Activated naive CD4-positive, alpha-beta T cell treated with anti-CD3 and anti-CD28 coated beads, Interleukin-2, amount 50 U/mL, for 24 hours (primary cell): ENCODE data around the gene FSCN2.

Experiments
- H3K27ac Mint-ChIP-seq: one replicate; pipeline ENCODE4 v1.8.0; 2021; ENCODE audit warnings: mild to moderate bottlenecking, mixed read lengths
- H3K27me3 Mint-ChIP-seq: one replicate; pipeline ENCODE4 v1.8.0; 2021; ENCODE audit warnings: mixed read lengths
- H3K36me3 Mint-ChIP-seq: one replicate; pipeline ENCODE4 v1.8.0; 2021; ENCODE audit warnings: mixed read lengths
- H3K4me1 Mint-ChIP-seq: one replicate; pipeline ENCODE4 v1.8.0; 2021; ENCODE audit warnings: mixed read lengths
- H3K4me3 Mint-ChIP-seq: one replicate; pipeline ENCODE4 v1.8.0; 2021; ENCODE audit warnings: mild to moderate bottlenecking, mixed read lengths
- H3K9me3 Mint-ChIP-seq: one replicate; pipeline ENCODE4 v1.8.0; 2021; ENCODE audit warnings: mixed read lengths

The FSCN2 gene

DNA sequence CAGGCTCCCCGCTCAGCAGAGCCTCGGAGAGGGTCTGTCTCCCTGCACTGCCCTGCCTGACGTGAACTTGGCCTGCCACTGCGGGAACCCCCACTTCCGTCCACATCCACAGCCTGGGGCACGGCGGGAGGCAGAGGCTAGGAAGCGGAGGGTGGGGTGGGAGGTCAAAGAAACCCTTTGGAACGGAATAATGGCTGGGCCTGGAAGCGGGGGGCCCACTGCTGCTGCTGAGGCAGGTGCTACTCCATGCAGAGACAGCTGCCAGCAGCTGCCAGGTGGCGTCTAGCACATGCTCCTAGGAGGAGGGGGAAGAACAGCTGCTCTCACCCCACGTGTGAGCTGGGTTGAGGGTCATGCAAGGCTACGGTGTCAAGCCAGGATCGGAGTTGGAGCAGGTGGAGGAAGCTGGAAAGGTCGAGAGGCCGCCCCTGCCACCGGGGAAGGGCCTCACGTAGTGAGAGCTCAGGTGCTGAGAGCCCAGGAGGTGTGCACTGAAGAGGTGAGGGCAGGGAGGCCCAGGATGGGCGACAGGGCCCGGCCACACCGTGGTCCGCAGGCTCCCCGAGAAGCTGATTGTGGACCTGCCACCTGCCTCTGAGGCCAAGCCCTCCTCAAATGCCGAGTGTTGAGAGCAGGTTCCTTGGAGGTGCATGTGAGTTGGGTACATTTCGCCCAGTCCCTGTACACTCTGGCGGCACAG lies 9.8 kb downstream of the FSCN2 start:
- Mint-ChIP-seq H3K36me3 (no peaks in the 10 kb centered on the region), H3K27me3 (peaks cover 2% of the 10 kb centered on the region), H3K27ac (peak overlapping the region; percentile 53), H3K4me3 (no peak overlapping the region), H3K4me1 (no peaks in the 10 kb centered on the region), H3K9me3 (no peaks in the 10 kb centered on the region)

DNA sequence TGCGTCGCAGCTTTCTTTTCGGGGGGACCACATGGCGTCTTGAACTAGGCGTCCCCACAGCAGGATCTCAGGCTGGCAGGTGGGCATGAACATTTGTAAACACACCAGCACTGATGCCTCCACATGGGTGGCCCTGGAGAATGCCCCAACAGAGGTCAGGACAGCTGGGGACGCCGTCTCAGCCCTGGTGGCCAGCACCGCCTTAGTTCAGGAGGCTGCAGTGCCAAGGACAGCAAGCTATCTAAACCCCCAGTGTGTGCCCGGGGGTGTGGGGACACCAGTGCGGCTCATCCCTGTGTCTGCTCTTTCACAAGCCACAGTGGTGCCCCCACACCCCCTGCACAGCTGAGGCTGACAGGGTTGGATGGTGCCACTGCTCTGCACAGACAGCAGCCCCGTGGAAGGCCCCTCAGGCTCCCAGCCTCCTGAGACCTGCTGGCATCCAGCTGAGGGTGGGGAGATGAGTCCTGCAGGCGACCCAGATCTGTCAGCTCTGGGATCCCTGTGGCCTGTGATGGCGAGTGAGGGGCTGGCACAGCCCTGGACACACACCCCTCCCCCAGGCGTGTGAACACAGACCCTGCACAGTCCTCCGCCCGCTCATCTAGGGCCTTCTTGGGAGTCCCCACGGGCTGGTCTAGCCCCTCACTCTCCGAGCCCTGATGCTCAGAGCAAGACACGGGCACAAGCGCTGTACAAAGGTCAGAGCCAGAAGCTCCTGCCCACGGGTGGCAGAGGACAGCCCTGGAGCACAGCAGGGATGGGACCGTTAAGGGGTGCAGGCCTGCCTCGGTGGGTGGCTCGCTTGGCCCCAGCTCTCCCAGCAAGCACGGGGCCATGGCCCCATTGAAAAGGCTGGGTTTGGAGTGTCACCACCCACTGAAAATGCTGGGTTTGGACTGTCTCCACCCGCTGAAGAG lies 10.7 kb downstream of the FSCN2 start:
- no peak overlapping the region for H3K27ac Mint-ChIP-seq
- H3K4me3 Mint-ChIP-seq = no peak overlapping the region
- no peaks in the 10 kb centered on the region for H3K4me1 Mint-ChIP-seq
- H3K27me3 Mint-ChIP-seq = peaks cover 1% of the 10 kb centered on the region
- H3K36me3 Mint-ChIP-seq = no peaks in the 10 kb centered on the region
- H3K9me3 Mint-ChIP-seq = no peaks in the 10 kb centered on the region

DNA sequence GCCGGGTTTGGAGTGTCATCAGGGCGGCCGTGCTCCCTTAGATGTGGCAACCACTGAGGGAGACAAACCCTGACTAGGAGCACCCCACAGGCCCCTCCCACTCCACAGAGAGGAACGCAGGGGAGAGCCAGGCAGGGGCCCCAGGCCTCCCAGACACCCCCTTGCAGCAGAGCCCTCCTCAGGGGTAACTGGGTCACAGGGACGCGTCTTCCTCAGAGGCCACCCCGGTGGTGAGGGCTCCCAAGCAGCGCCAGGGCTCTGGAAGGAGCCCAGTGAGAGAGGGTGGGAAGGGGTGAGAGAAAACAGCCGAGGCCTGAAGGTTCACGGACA lies 11.4 kb downstream of the FSCN2 start:
- Mint-ChIP-seq H3K36me3 (no peaks in the 10 kb centered on the region), H3K4me3 (no peak overlapping the region), H3K27ac (no peak overlapping the region), H3K4me1 (no peaks in the 10 kb centered on the region), H3K27me3 (peaks cover 1% of the 10 kb centered on the region), H3K9me3 (no peaks in the 10 kb centered on the region)

DNA sequence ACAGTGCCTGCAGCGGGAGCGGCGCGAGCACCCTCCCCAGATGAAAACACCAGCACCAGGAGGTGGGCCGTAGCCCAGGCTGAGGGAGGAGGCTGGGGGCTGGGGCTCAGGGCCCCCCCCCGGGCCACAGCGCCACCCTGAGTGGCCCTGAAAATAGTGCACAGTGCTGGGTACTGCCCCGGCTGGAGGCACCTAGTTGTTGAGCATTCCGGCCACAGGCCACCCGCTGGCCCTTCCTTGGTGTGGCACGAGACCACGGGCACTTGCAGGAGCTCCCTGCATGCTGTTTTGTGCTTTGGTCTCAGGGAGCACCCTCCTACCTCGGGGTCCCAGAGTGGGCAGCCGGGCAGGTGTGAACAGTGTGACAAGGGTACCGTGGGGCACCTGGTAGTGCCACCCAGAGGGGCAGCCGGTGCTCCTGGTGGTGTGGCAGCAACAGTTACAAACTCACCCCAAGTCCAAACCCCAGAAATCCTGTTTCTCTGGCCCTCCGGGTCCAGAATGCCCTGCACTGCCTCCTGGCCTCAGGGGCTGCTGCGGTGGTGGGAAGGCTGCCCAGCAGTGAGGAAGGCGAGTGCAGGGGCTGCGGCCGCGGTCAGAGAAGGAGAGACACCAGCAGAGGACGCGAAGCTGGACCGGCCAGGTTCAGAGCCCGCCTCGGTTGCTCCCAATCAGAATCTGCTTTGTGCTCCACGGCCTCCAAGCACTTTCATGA lies 11.9 kb downstream of the FSCN2 start:
- no peaks in the 10 kb centered on the region for H3K36me3 Mint-ChIP-seq
- peaks cover 1% of the 10 kb centered on the region for H3K27me3 Mint-ChIP-seq
- no peaks in the 10 kb centered on the region for H3K9me3 Mint-ChIP-seq
- no peak overlapping the region for H3K4me3 Mint-ChIP-seq
- H3K4me1 Mint-ChIP-seq = no peaks in the 10 kb centered on the region
- H3K27ac Mint-ChIP-seq = no peak overlapping the region

DNA sequence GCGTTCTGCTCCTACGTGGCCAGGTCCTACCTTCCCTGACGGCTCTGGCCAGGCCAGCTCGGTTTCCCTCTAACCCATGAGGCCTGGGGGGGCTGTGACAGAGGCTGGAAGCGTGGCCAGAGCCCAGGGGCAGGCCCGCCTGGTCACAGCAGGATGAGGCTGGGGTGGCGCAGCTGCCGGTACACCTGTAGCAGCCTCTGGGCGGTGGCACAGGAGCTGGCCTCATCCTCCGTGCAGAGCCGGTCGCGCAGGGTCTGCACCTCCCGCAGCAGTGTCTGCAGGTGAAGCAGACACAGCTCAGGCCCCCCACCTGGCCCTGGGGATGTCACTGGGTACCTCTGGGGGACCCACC lies 12.5 kb downstream of the FSCN2 start:
- Mint-ChIP-seq H3K36me3 (no peaks in the 10 kb centered on the region), H3K27me3 (peaks cover 1% of the 10 kb centered on the region), H3K27ac (no peak overlapping the region), H3K4me3 (no peak overlapping the region), H3K4me1 (no peaks in the 10 kb centered on the region), H3K9me3 (no peaks in the 10 kb centered on the region)

DNA sequence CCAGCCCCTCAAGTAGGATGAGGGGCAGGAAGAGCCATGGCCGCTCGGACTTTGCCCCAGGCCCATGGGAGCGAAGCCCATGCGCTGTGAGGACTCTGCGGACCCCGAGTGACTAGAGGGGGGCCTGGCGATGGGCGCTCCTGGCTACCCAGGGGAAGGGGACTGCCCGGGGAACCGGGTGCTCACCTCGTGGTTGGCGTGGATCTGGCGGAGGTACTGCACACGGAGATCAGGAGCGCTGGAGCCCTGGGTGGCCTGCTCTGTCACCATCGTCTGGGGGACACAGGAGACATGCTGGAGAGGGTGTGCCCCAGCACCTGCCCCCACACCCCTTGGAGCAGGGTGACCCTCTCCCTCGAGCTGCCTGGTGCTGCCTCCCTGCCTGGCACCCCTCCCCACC lies 12.9 kb downstream of the FSCN2 start:
- Mint-ChIP-seq H3K27ac (no peak overlapping the region), H3K9me3 (no peaks in the 10 kb centered on the region), H3K4me3 (no peak overlapping the region), H3K4me1 (no peaks in the 10 kb centered on the region), H3K27me3 (no peaks in the 10 kb centered on the region), H3K36me3 (peaks cover 1% of the 10 kb centered on the region)

DNA sequence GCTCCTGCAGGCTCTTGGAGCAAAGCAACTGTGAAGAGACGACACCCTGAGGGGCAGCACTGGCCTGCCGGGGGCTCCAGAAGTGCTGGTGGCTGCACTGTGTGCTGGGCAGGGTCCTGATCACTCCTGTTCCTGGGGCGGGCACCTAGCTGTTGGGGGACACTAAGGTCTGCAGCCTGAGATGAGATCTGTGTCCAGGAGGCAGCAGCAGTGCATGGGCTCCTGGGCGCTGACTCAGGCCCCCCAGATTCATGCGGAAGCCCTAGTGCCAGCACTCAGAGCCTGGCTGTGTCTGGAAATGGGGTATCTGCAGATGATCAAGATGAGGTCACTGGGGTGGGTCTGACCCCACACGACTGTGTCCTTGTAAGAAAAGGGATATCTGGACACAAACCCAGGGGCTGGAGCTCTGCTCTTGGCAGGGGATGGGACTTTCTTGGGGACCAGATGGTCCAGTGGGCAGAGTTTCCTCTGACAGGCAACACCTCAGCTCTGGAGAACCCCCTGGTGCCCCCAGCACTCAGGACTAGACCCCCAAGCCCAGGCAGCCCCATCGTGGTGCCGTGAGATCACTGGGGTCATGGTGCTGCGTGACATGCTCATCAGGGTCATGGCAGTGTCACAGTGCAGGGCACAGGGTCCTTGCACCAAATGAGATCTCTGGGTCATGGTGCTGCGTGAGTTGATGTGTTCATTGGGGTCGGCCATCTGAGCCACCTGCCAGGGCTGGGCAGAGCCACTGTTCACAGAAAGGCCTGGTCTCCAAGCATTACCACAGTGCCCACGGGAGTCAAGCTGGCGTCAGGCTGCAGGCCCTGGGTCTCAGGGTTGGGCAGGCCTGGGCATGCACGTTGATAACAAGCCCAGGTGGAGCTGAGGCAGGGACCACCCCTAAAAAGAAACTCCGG lies 14.5 kb downstream of the FSCN2 start:
- Mint-ChIP-seq H3K27me3 (no peaks in the 10 kb centered on the region), H3K27ac (no peak overlapping the region), H3K9me3 (no peaks in the 10 kb centered on the region), H3K36me3 (peaks cover 5% of the 10 kb centered on the region), H3K4me3 (no peak overlapping the region), H3K4me1 (no peaks in the 10 kb centered on the region)

DNA sequence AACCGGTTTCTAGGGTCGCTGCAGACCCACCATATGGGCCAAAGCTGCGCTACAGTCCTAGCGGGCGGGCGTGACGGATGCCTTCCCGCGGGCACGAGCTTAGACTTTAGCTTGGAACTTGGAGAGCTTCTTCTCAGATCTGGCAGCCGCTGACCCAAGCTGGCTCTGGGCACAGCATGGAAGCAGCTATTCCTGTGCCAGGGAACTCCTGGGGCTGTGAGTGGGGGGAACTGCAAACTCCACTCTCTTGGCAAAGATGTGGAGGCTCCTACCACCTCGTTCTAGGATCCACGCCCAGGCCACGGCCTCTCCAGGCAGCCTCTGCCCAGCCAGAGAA lies 15.1 kb downstream of the FSCN2 start:
- no peaks in the 10 kb centered on the region for H3K9me3 Mint-ChIP-seq
- H3K27ac Mint-ChIP-seq = no peak overlapping the region
- peaks cover 5% of the 10 kb centered on the region for H3K36me3 Mint-ChIP-seq
- H3K4me1 Mint-ChIP-seq = no peaks in the 10 kb centered on the region
- no peaks in the 10 kb centered on the region for H3K27me3 Mint-ChIP-seq
- no peak overlapping the region for H3K4me3 Mint-ChIP-seq

DNA sequence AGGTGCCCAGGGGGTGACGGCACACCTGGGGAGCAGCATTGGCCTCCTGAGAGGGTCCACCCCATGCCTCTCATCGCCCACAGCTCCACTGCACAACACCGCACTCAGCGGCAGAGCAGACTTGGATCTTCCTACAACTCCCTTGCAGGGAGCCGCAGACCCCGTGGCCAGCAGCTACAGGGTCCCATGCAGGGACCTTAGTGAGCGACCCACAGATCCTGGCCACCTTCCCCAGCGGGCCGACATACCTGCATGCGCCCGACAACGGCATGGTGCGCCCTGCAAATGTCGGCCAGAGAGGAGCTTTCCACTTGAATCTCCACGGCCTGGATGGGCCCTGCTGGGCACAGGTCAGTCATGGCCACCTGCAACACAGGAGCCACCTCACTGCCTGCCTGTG lies 15.6 kb downstream of the FSCN2 start:
- H3K27ac Mint-ChIP-seq = no peak overlapping the region
- H3K4me1 Mint-ChIP-seq = no peaks in the 10 kb centered on the region
- H3K36me3 Mint-ChIP-seq = peaks cover 5% of the 10 kb centered on the region
- H3K9me3 Mint-ChIP-seq = no peaks in the 10 kb centered on the region
- no peaks in the 10 kb centered on the region for H3K27me3 Mint-ChIP-seq
- no peak overlapping the region for H3K4me3 Mint-ChIP-seq

DNA sequence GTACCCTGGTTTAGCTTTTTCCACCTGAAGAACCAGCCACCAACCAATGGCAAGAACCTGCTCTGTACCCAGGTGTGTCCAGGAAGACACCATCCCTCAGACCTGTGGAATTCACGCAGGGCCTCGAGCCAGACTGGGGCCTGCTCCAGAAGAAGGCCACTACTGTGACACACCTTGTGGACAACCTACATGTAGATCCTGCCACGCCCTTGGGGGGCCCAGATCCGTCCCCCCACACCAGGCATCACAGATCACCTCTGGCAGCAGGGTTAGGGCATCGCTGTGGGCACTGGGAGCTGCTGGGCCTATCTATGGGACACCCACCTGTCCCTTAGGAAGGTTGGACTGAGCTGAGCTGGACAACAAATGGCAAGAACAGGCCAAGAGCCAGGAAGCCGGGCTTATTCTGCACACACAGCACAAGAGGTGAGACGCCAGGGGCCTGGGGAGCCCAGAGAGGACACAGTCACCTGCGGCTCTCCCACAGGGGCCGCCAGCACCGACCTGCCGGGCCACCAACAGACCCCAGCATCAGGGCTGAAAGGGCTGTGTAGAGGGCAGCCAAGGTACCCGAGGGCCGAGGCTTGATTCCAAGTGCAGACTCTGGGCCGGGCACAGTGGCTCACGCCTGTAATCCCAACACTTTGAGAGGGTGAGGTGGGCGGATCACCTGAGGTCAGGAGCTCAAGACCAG lies 16.3 kb downstream of the FSCN2 start:
- H3K9me3 Mint-ChIP-seq = no peaks in the 10 kb centered on the region
- H3K27ac Mint-ChIP-seq = no peak overlapping the region
- no peaks in the 10 kb centered on the region for H3K27me3 Mint-ChIP-seq
- peaks cover 4% of the 10 kb centered on the region for H3K4me1 Mint-ChIP-seq
- no peak overlapping the region for H3K4me3 Mint-ChIP-seq
- H3K36me3 Mint-ChIP-seq = peaks cover 5% of the 10 kb centered on the region

DNA sequence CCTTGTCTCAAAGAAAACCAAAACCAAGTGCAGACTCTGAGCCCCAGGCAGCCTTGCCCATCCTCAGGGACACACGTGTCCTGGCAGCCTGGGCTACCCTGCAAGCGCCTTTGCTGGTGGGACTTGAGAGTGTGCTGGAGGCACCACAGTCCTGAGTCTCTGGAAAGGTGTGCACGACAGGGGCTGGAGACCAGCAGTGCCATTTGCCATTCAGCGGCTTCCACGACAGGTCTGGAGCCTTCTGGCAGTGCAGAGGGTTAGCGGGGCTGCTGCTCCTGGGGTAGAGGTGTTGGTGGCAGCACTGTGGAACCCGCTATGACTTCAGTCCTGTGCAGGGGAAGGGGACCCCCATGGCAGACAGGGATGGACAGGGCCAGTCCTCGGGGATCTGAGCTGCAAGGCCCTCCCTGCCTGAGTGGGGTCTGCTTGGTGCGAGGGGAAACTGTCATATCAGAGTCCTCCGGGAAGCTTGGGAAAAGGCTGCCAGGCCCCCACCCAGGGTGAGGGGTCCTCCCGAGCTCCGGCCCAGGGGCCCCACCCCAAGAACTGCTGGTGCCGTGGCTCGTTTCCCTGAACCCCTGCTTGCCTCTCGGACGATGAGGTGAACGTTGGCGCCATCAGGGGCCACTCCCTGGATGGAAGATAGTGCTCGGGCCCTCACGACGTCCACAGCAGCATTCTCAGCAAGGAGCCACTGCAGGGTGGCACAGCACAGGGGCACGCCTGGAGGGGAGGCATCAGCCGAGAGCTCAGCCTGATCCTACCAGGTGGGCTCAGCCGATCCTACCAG lies 17.2 kb downstream of the FSCN2 start:
- Mint-ChIP-seq H3K9me3 (no peaks in the 10 kb centered on the region), H3K4me1 (peaks cover 13% of the 10 kb centered on the region), H3K27ac (no peak overlapping the region), H3K36me3 (peaks cover 5% of the 10 kb centered on the region), H3K4me3 (no peak overlapping the region), H3K27me3 (no peaks in the 10 kb centered on the region)

DNA sequence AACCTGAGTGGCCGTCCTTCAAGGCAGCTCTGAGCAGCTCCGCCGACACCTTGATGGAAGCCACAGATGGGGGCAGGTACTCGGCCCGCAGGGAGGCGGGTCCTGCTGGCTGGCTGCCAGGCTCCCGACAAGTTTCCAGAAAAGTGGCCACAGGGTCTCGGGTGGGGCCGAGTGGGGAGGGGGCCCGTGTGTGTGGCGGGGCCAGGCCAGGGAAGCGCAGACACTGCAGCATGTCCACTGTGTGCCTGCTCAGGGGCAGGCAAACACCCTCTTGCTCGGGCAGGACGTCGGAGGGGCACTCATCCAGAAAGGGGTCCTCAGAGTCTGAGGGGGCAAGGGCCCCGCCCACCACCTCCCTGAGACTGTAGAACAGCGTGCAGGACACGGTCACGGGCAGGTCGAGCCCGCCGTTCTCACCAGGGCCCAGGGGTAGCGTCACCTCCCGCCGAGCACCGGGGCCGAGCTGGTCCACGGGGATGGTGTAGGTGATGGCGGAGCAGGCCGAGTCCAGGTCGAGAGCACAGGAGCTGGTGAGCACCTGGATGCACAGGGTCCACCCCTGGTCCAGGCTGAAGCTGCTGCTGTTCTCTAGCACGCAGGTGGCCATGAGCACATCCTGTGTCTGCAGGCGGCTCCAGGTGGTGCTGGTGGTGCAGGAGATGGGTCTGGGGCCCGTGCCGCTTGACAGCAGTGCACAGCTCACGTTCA lies 18.9 kb downstream of the FSCN2 start:
- no peak overlapping the region for H3K4me3 Mint-ChIP-seq
- no peaks in the 10 kb centered on the region for H3K9me3 Mint-ChIP-seq
- peaks cover 5% of the 10 kb centered on the region for H3K36me3 Mint-ChIP-seq
- peaks cover 24% of the 10 kb centered on the region for H3K4me1 Mint-ChIP-seq
- H3K27me3 Mint-ChIP-seq = no peaks in the 10 kb centered on the region
- no peak overlapping the region for H3K27ac Mint-ChIP-seq

DNA sequence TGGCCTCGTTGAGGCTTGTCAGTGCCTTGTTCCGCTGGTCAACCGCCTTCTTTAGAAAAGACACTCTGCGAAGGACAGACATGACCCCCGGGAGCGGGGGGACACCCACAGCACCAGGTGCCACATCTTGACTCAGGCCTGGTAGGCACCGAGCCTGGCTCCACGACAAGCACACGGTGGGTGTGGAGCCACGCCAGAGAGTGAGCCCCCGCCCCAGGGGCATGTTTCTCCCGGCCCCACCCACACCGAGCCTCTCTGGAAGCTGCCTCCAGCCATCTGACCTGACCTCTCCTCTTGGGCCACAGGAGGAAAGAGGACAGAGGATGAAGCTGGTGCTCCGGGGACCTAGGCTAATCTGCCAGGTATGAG lies 19.4 kb downstream of the FSCN2 start:
- Mint-ChIP-seq H3K27me3 (no peaks in the 10 kb centered on the region), H3K4me1 (peaks cover 24% of the 10 kb centered on the region), H3K4me3 (no peak overlapping the region), H3K36me3 (peaks cover 5% of the 10 kb centered on the region), H3K9me3 (no peaks in the 10 kb centered on the region), H3K27ac (no peak overlapping the region)

DNA sequence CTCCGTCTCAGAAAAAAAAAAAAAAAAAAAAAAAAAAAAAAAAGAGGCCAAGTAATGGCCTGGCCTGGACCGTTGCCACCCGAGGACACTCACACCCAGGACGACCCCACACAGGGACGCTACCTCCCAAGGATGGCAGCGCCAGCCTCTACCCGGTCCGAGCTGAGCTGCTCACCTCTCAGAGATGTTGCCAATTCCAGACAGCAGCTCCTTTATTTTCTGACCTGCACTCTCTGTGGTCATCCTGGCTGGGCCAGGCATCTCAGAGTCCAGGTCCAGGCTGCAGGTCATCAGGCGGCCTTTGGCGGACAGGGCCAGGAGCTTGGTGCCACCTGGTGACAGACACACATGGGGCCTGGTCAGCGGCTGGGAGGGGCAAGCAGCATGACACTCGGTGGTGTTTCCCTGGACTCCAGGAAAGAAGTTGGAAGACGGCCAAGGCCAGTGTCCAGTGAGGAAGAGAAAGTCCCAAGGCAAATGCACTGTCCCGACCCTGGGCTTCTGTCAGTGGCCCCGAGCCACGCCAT lies 20.9 kb downstream of the FSCN2 start:
- H3K4me3 Mint-ChIP-seq = peak overlapping the region; percentile 92
- no peaks in the 10 kb centered on the region for H3K9me3 Mint-ChIP-seq
- no peak overlapping the region for H3K27ac Mint-ChIP-seq
- H3K36me3 Mint-ChIP-seq = peaks cover 5% of the 10 kb centered on the region
- no peaks in the 10 kb centered on the region for H3K27me3 Mint-ChIP-seq
- H3K4me1 Mint-ChIP-seq = peaks cover 36% of the 10 kb centered on the region
